Natural killer cell (primary cell): ENCODE measurements around the gene EYS. TPM values are rescaled to one million over a fixed set of nuclear protein-coding genes. Genes with fewer than 3 reads are reported as not detected.

Experiments
- ATAC-seq, 3 donors: fragments of 150-1000 bp in 2 of 3; fragments of 200-7000 bp in 1 of 3; cut with Tn5 transposase; 1 replicate in 1 of 3; 2 replicates in 2 of 3; pipeline ENCODE4 v1.10.0; 2021; ENCODE audit warnings: mild to moderate bottlenecking in 2 of 3, moderate library complexity in 2 of 3
- DNase-seq, 2 donors: peaks; one replicate each; pipeline versions ENCODE4 v3.0.0 to v3.0.0-alpha.2; 2013 to 2021; ENCODE audit warnings: mixed read lengths in 1 of 2
- H3K27ac ChIP-seq: one replicate; pipeline ENCODE4 v1.5.1; 2013; ENCODE audit warnings: mild to moderate bottlenecking, low read length
- H3K27me3 ChIP-seq: one replicate; pipeline ENCODE4 v1.6.1; 2013; ENCODE audit warnings: low read length; ENCODE audit not compliant: control insufficient read depth, insufficient read depth
- H3K36me3 ChIP-seq: one replicate; pipeline ENCODE4 v1.6.1; 2013; ENCODE audit warnings: low read length; ENCODE audit not compliant: control insufficient read depth, insufficient read depth
- H3K4me1 ChIP-seq: one replicate; pipeline ENCODE4 v1.6.1; 2013; ENCODE audit warnings: low read length; ENCODE audit not compliant: control insufficient read depth, insufficient read depth
- H3K4me3 ChIP-seq: one replicate; pipeline ENCODE4 v1.5.1; 2013; ENCODE audit warnings: low read length
- H3K9me3 ChIP-seq: one replicate; pipeline ENCODE4 v1.6.1; 2013; ENCODE audit warnings: low read length; ENCODE audit not compliant: control insufficient read depth, insufficient read depth
- H3K27ac Mint-ChIP-seq, 2 donors: one replicate each; pipeline ENCODE4 v1.8.0; 2022; ENCODE audit warnings: mild to moderate bottlenecking in 2 of 2, mixed read lengths in 2 of 2, moderate library complexity in 1 of 2
- H3K27me3 Mint-ChIP-seq, 2 donors: one replicate each; pipeline ENCODE4 v1.8.0; 2022; ENCODE audit warnings: low read depth in 2 of 2, mixed read lengths in 2 of 2
- H3K36me3 Mint-ChIP-seq: one replicate; pipeline ENCODE4 v1.8.0; 2022; ENCODE audit warnings: mixed read lengths
- H3K4me1 Mint-ChIP-seq, 2 donors: one replicate each; pipeline ENCODE4 v1.8.0; 2022; ENCODE audit warnings: mixed read lengths in 2 of 2
- H3K4me3 Mint-ChIP-seq: one replicate; pipeline ENCODE4 v1.8.0; 2022; ENCODE audit warnings: mild to moderate bottlenecking, moderate library complexity, mixed read lengths
- H3K9me3 Mint-ChIP-seq, 2 donors: one replicate each; pipeline ENCODE4 v1.8.0; 2022; ENCODE audit warnings: mixed read lengths in 2 of 2
- WGBS: methylation state at CpG from one replicate; pipeline ENCODE4 v1.1.7; 2013; ENCODE audit warnings: missing lambda C conversion rate; ENCODE audit not compliant: insufficient coverage; 5-methylcytosine and 5-hydroxymethylcytosine counted together
- intact Hi-C: fragments of 100-400 bp; cut with micrococcal nuclease; formaldehyde crosslinking; loops from one replicate; pipeline ENCODE4 v1.14.2; 2022
- total RNA-seq, 4 donors: library from RNA; stranded (reverse); fragments of 120-200 nt in 1 of 4; gene quantifications; one replicate each; pipeline versions ENCODE4 v1.2.3 to v1.2.4, GENCODE V29; 2013 to 2022
- TF ChIP-seq, protein P1 (sequence below): fragments of 200-600 bp; IDR thresholded peaks from one replicate; pipeline ENCODE4 v1.8.0; 2022; ENCODE audit warnings: antibody characterized with exemption

The EYS gene
- total RNA-seq, 3 donors from 2014 or later (not counting 1 experiment from before 2014, with no cell fraction given): 0.55 TPM; not detected in 2

DNA sequence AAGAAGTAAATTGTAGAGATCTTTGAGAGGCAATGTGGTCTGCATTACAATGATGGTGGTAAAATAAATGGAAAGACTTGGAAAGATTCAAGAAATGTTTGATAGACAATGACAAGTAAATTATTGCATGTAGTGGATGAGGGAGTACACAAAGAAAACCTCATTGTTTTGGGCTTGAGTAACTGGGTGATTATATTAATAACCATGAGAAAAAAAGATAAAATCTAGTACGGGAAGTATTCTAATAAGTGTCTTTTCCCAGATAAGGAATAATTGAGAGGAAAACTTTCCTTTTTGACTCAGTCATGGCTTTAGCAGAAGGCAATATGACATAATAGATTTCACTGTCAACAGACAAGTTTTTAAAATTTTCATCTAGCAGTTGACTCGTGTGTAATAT lies 993.0 kb downstream of the EYS start:
- H3K27ac Mint-ChIP-seq: no peak overlapping the region
- DNase-seq (no peak), ATAC-seq (no peak)
- 83% methylated on average over 1 of the region's 2 CpGs for WGBS
- peaks cover 2% of the 10 kb centered on the region for H3K9me3 ChIP-seq
- TF ChIP-seq, protein P1, sequence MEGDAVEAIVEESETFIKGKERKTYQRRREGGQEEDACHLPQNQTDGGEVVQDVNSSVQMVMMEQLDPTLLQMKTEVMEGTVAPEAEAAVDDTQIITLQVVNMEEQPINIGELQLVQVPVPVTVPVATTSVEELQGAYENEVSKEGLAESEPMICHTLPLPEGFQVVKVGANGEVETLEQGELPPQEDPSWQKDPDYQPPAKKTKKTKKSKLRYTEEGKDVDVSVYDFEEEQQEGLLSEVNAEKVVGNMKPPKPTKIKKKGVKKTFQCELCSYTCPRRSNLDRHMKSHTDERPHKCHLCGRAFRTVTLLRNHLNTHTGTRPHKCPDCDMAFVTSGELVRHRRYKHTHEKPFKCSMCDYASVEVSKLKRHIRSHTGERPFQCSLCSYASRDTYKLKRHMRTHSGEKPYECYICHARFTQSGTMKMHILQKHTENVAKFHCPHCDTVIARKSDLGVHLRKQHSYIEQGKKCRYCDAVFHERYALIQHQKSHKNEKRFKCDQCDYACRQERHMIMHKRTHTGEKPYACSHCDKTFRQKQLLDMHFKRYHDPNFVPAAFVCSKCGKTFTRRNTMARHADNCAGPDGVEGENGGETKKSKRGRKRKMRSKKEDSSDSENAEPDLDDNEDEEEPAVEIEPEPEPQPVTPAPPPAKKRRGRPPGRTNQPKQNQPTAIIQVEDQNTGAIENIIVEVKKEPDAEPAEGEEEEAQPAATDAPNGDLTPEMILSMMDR: no peak
- no peaks in the 10 kb centered on the region for H3K4me1 Mint-ChIP-seq
- H3K9me3 Mint-ChIP-seq: peaks cover 9 to 11% of the 10 kb centered on the region in 2 donors
- no peaks in the 10 kb centered on the region for H3K27me3 Mint-ChIP-seq
- H3K4me3 ChIP-seq: no peak overlapping the region
- H3K4me1 ChIP-seq: no peaks in the 10 kb centered on the region
- H3K27ac ChIP-seq: no peak overlapping the region
- H3K4me3 Mint-ChIP-seq: no peak overlapping the region
- no peaks in the 10 kb centered on the region for H3K36me3 ChIP-seq
- no peaks in the 10 kb centered on the region for H3K27me3 ChIP-seq
- H3K36me3 Mint-ChIP-seq: no peaks in the 10 kb centered on the region
- intact Hi-C loops: no loop called here

DNA sequence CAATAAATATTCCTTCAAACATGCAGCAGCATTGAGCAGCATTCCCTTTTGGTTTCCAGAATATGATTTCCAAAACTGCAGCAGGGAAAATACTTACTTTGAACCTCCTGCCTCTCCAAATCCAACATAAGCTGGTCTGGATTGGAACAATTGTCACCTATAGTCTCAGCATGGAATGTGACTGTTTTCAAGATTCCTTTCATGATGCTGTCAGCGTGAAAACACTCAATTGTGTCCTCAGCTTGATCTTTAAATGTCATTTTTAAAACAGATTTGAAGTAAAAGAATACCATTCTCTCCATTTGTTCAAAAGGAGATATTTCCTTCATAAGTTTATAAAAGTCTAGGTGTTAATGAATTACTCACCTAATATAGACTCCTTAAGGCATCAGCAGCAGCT lies 993.9 kb downstream of the EYS start:
- Histone ChIP-seq H3K36me3 (no peaks in the 10 kb centered on the region), H3K9me3 (no peaks in the 10 kb centered on the region), H3K4me3 (no peak overlapping the region), H3K27ac (no peak overlapping the region), H3K27me3 (no peaks in the 10 kb centered on the region), H3K4me1 (no peaks in the 10 kb centered on the region)
- ATAC-seq: no peak
- no peaks in the 10 kb centered on the region for H3K36me3 Mint-ChIP-seq
- H3K9me3 Mint-ChIP-seq: peaks cover 7 to 10% of the 10 kb centered on the region in 2 donors
- no peak overlapping the region for H3K27ac Mint-ChIP-seq
- intact Hi-C loops: no loop called here
- TF ChIP-seq, protein P1: no peak
- DNase-seq: no peak
- 100% methylated on average over 1 of the region's 1 CpG for WGBS
- H3K27me3 Mint-ChIP-seq: no peaks in the 10 kb centered on the region
- H3K4me1 Mint-ChIP-seq: no peaks in the 10 kb centered on the region
- no peak overlapping the region for H3K4me3 Mint-ChIP-seq

DNA sequence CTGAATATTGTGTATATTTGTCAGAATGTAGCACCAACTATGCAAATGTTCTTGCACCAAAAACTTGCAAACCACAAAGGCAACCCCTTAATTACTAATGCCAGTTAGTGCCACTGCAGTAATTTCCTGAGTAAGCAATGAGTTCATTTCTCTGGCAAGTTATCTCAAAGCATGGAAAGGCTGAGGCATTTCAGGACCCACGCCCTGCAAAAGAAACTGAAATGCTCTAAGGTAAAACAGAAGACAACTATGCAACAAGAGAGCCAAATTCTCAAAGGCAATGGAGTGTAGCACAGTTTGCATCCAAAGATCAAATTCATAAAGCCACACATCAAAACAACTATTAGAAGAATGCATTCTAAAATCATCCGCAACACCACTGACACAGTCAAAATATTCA lies 994.4 kb downstream of the EYS start:
- no peaks in the 10 kb centered on the region for H3K36me3 ChIP-seq
- Mint-ChIP-seq H3K27me3 (no peaks in the 10 kb centered on the region), H3K36me3 (no peaks in the 10 kb centered on the region), H3K4me1 (no peaks in the 10 kb centered on the region), H3K27ac (no peak overlapping the region), H3K9me3 (peaks cover 6 to 9% of the 10 kb centered on the region in 2 donors), H3K4me3 (no peak overlapping the region)
- no peaks in the 10 kb centered on the region for H3K27me3 ChIP-seq
- ATAC-seq: no peak
- TF ChIP-seq, protein P1: no peak
- intact Hi-C loops: no loop called here
- H3K9me3 ChIP-seq: no peaks in the 10 kb centered on the region
- no peak for DNase-seq
- no peaks in the 10 kb centered on the region for H3K4me1 ChIP-seq
- H3K4me3 ChIP-seq: no peak overlapping the region
- WGBS: 62% methylated on average over 2 of the region's 2 CpGs
- H3K27ac ChIP-seq: no peak overlapping the region

DNA sequence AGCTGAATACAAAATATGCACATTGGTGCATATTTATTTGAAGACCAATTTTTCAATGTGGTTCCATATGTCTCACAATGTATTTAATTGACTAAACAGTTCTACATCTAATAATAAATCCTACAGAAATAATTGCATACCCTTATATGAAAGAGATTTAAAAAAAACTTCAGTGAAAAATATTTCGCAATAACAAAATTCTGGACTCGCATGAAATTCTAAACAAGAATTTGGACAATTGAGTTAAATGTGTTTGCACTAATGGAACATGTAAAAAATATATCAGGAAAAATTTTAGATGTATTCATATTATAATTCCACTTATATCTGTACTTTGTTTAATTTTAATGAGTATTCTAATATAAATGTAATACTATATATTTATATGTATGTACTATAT lies 1003.1 kb downstream of the EYS start:
- H3K27me3 ChIP-seq: no peaks in the 10 kb centered on the region
- Mint-ChIP-seq H3K27me3 (no peaks in the 10 kb centered on the region), H3K4me1 (no peaks in the 10 kb centered on the region), H3K4me3 (no peak overlapping the region), H3K36me3 (peaks cover 2% of the 10 kb centered on the region), H3K9me3 (peaks cover 16 to 18% of the 10 kb centered on the region in 2 donors), H3K27ac (no peak overlapping the region)
- no peak for DNase-seq
- WGBS: no CpG with 5 or more reads among the region's 2 CpGs
- H3K27ac ChIP-seq: no peak overlapping the region
- no peaks in the 10 kb centered on the region for H3K4me1 ChIP-seq
- ATAC-seq: no peak
- no peak overlapping the region for H3K4me3 ChIP-seq
- no peaks in the 10 kb centered on the region for H3K9me3 ChIP-seq
- intact Hi-C loops: no loop called here
- TF ChIP-seq, protein P1: no peak
- H3K36me3 ChIP-seq: no peaks in the 10 kb centered on the region
